Osteoblast (primary cell): ENCODE data around the gene P2RX5. TPM values are rescaled to one million over a fixed set of nuclear protein-coding genes. Genes with fewer than 3 reads are reported as not detected.

Experiments
- DNase-seq: peaks from one replicate; pipeline ENCODE4 v3.0.0; 2011; ENCODE audit warnings: low spot score, mixed read lengths; ENCODE audit not compliant: insufficient read length; ENCODE audit errors: missing footprints
- H2AFZ ChIP-seq: 2 replicates; pipeline ENCODE4 v1.6.0; 2011; ENCODE audit warnings: mild to moderate bottlenecking, low read length
- H3K27ac ChIP-seq: 2 replicates; pipeline ENCODE4 v1.5.1; 2011; ENCODE audit warnings: mild to moderate bottlenecking, low read depth, low read length, moderate library complexity
- H3K27me3 ChIP-seq: 2 replicates; pipeline ENCODE4 v1.6.0; 2012; ENCODE audit warnings: mild to moderate bottlenecking, control low read depth, inconsistent platforms, low read length, moderate library complexity; ENCODE audit not compliant: insufficient read depth
- H3K36me3 ChIP-seq: 2 replicates; pipeline ENCODE4 v1.5.1; 2011; ENCODE audit warnings: mild to moderate bottlenecking, low read length, control low read depth, moderate library complexity; ENCODE audit not compliant: insufficient read depth
- H3K4me1 ChIP-seq: 2 replicates; pipeline ENCODE4 v1.5.1; 2011; ENCODE audit warnings: mild to moderate bottlenecking, low read length, control low read depth, moderate library complexity; ENCODE audit not compliant: insufficient read depth
- H3K4me2 ChIP-seq: 2 replicates; pipeline ENCODE4 v1.6.0; 2011; ENCODE audit warnings: mild to moderate bottlenecking, low read length; ENCODE audit not compliant: insufficient read depth
- H3K4me3 ChIP-seq: fragments of 200-600 bp; sonication (generic); 3 replicates; pipeline ENCODE4 v1.5.1; 2012; ENCODE audit warnings: mild to moderate bottlenecking, low read length, inconsistent platforms; ENCODE audit not compliant: insufficient read depth
- H3K79me2 ChIP-seq: 2 replicates; pipeline ENCODE4 v1.6.0; 2012; ENCODE audit warnings: mild to moderate bottlenecking, low read length, control low read depth, inconsistent platforms; ENCODE audit not compliant: insufficient read depth
- H3K9me3 ChIP-seq: 2 replicates; pipeline ENCODE4 v1.5.1; 2011; ENCODE audit warnings: low read depth, low read length, control low read depth
- H4K20me1 ChIP-seq: 2 replicates; pipeline ENCODE4 v1.6.0; 2012; ENCODE audit warnings: mild to moderate bottlenecking, low read length, control low read depth; ENCODE audit not compliant: insufficient read depth
- CTCF ChIP-seq: IDR thresholded peaks from 2 replicates; pipeline ENCODE4 v1.5.1; 2011; ENCODE audit warnings: mild to moderate bottlenecking, low read depth, low read length, moderate library complexity; ENCODE audit errors: extremely low read depth
- total RNA-seq: library from RNA; depleted of rRNA; stranded (reverse); fragments of >200 nt; gene quantifications from 2 replicates; pipeline ENCODE4 v1.2.3, GENCODE V29; 2012

P2RX5 gene
- total RNA-seq, 1 donor = 0.36 TPM

GRCh38 chr17:3639981-3640596 is 55.9 kb downstream of the P2RX5 start:
- no peaks in the 10 kb centered on the region for H3K9me3 ChIP-seq
- peaks cover under 1% of the 10 kb centered on the region for H4K20me1 ChIP-seq
- no peak for TF ChIP-seq CTCF
- H3K79me2 ChIP-seq = peaks cover 31% of the 10 kb centered on the region
- DNase-seq = peak; percentile 92
- H2AFZ ChIP-seq = peak overlapping the region; percentile 66
- no peak overlapping the region for H3K4me3 ChIP-seq
- H3K4me1 ChIP-seq = peaks cover 13% of the 10 kb centered on the region
- peak overlapping the region; percentile 75 for H3K27ac ChIP-seq
- H3K27me3 ChIP-seq = no peaks in the 10 kb centered on the region
- H3K36me3 ChIP-seq = peaks cover 11% of the 10 kb centered on the region
- peak overlapping the region; percentile 33 for H3K4me2 ChIP-seq

GRCh38 chr17:3636908-3637373 is 59.0 kb downstream of the P2RX5 start:
- peak; percentile 87 for DNase-seq
- no peaks in the 10 kb centered on the region for H4K20me1 ChIP-seq

GRCh38 chr17:3636154-3636907 is 59.6 kb downstream of the P2RX5 start, which contains the start of the genes CTNS and SHPK:
TSS of gene CTNS (plus strand) at chr17:3636760. CDS start at chr17:3640207, 3,447 bp downstream.
TSS of gene SHPK (minus strand) at chr17:3636250. CDS start at chr17:3636219, 31 bp downstream.
- H3K36me3 ChIP-seq = peaks cover 12% of the 10 kb centered on the region
- peak within 1 kb of the TSS; percentile 83 for H3K4me3 ChIP-seq
- H4K20me1 ChIP-seq = no peaks in the 10 kb centered on the region
- peak within 1 kb of the TSS; percentile 92 for H3K27ac ChIP-seq
- H3K4me2 ChIP-seq = peak within 1 kb of the TSS; percentile 97
- H3K27me3 ChIP-seq = no peaks in the 10 kb centered on the region
- H3K9me3 ChIP-seq = no peaks in the 10 kb centered on the region
- peak; percentile 100 for DNase-seq
- H2AFZ ChIP-seq = peak within 1 kb of the TSS; percentile 94
- TF ChIP-seq CTCF = no peak
- H3K4me1 ChIP-seq = peaks cover 13% of the 10 kb centered on the region
- H3K79me2 ChIP-seq = peaks cover 39% of the 10 kb centered on the region

More at GRCh38 chr17:3636908-3637373, 59.0 kb downstream of the P2RX5 start:
- Histone ChIP-seq H2AFZ (peak overlapping the region; percentile 94), H3K27me3 (no peaks in the 10 kb centered on the region), H3K9me3 (no peaks in the 10 kb centered on the region), H3K79me2 (peaks cover 39% of the 10 kb centered on the region), H3K36me3 (peaks cover 12% of the 10 kb centered on the region), H3K4me1 (peaks cover 13% of the 10 kb centered on the region), H3K27ac (peak overlapping the region; percentile 92), H3K4me2 (peak overlapping the region; percentile 97), H3K4me3 (peak overlapping the region; percentile 83)
- no peak for TF ChIP-seq CTCF
